A549 (cell line): ENCODE measurements around the gene ADORA3. TPM values are rescaled to one million over a fixed set of nuclear protein-coding genes. Genes with fewer than 3 reads are reported as not detected.

Experiments used
- ATAC-seq, 2 experiments: fragments of 200-7000 bp in 1 of 2; fragments of >200 bp in 1 of 2; cut with Nextera tagmentation in 1 of 2; cut with Tn5 transposase in 1 of 2; 3 replicates each; pipeline versions ENCODE4 v1.8.0 to v1.9.1; 2018 to 2020; ENCODE audit warnings: mild to moderate bottlenecking in 1 of 2, moderate library complexity in 1 of 2
- CTCF ChIA-PET: fragments of 300-600 bp; sonication (Branson Sonifier 250); formaldehyde crosslinking; extraction: SDS; loops from one replicate; lab custom pipeline; 2021; ENCODE audit warnings: antibody characterized with exemption, inconsistent platforms; lab: Yijun Ruan, JAX
- POLR2A ChIA-PET: fragments of 350-600 bp; formaldehyde crosslinking; extraction: SDS; loops from one replicate; lab custom pipeline; 2021; ENCODE audit warnings: antibody characterized with exemption, inconsistent platforms; lab: Yijun Ruan, JAX
- DNase-seq, 2 experiments: peaks; one replicate each; pipeline versions ENCODE4 v3.0.0 to v3.0.0-alpha.2; 2011 to 2016; ENCODE audit warnings: low read depth in 1 of 2, low spot score in 1 of 2
- FAIRE-seq: peaks from 2 replicates; lab custom pipeline; 2011; peaks lifted over from hg19 to GRCh38; lab: Jason Lieb, UNC
- H3K27ac ChIP-seq, 2 experiments: fragments of >200 bp; sonication (Bioruptor Twin); formaldehyde crosslinking; 3 replicates each; pipeline ENCODE4 v1.5.1; 2016 to 2017
- H3K4me1 ChIP-seq: fragments of >200 bp; sonication (Bioruptor Twin); formaldehyde crosslinking; 3 replicates; pipeline ENCODE4 v1.6.1; 2016
- H3K4me2 ChIP-seq: fragments of >200 bp; sonication (Bioruptor Twin); formaldehyde crosslinking; 3 replicates; pipeline ENCODE4 v1.6.1; 2016
- H3K4me3 ChIP-seq: fragments of >200 bp; sonication (Bioruptor Twin); formaldehyde crosslinking; 3 replicates; pipeline ENCODE4 v1.5.1; 2016
- H3K9me3 ChIP-seq: fragments of >200 bp; sonication (Bioruptor Twin); formaldehyde crosslinking; 3 replicates; pipeline ENCODE4 v1.6.1; 2016
- ATOH8 ChIP-seq: fragments of 250-450 bp; sonication (Bioruptor Pico); IDR thresholded peaks from 2 replicates; pipeline ENCODE4 v1.5.0; 2020; ENCODE audit warnings: low read depth, mild to moderate bottlenecking, moderate library complexity
- CBX2 ChIP-seq: fragments of 200-600 bp; sonication (generic); IDR thresholded peaks from 2 replicates; pipeline ENCODE4 v1.6.1; 2016; ENCODE audit warnings: low read depth, mild to moderate bottlenecking, borderline replicate concordance
- CBX8 ChIP-seq: fragments of 200-600 bp; sonication (generic); IDR thresholded peaks from 2 replicates; pipeline ENCODE4 v1.6.1; 2016
- CHD4 ChIP-seq: fragments of 200-600 bp; sonication (generic); IDR thresholded peaks from 2 replicates; pipeline ENCODE4 v1.6.1; 2016; ENCODE audit warnings: antibody characterized with exemption, mild to moderate bottlenecking, borderline replicate concordance
- EHF ChIP-seq: fragments of 250-450 bp; sonication (Bioruptor Pico); IDR thresholded peaks from 2 replicates; pipeline ENCODE4 v1.5.0; 2020; ENCODE audit warnings: mild to moderate bottlenecking
- ESRRA ChIP-seq: fragments of 150-350 bp; IDR thresholded peaks from 2 replicates; pipeline ENCODE4 v1.6.1; 2014; ENCODE audit warnings: mild to moderate bottlenecking, low read length, borderline replicate concordance
- FOSB ChIP-seq: fragments of 250-450 bp; sonication (Bioruptor Pico); IDR thresholded peaks from 2 replicates; pipeline ENCODE4 v1.5.0; 2020; ENCODE audit warnings: mild to moderate bottlenecking, moderate library complexity
- FOSL2 ChIP-seq, 2 experiments: fragments of 450-650 bp in 1 of 2; fragments of >200 bp in 1 of 2; sonication (Bioruptor Twin) in 1 of 2; formaldehyde crosslinking; IDR thresholded peaks; 2 replicates each; pipeline versions ENCODE4 v1.5.0 to v1.6.1; 2016 to 2020; ENCODE audit warnings: mild to moderate bottlenecking in 1 of 2, moderate library complexity in 1 of 2
- FOXS1 ChIP-seq: fragments of 250-450 bp; sonication (Bioruptor Pico); IDR thresholded peaks from 2 replicates; pipeline ENCODE4 v1.5.0; 2020; ENCODE audit warnings: mild to moderate bottlenecking, moderate library complexity
- HDAC2 ChIP-seq: fragments of 200-600 bp; sonication (generic); IDR thresholded peaks from 2 replicates; pipeline ENCODE4 v1.6.1; 2016
- HOXA7 ChIP-seq: fragments of 250-450 bp; sonication (Bioruptor Pico); IDR thresholded peaks from 2 replicates; pipeline ENCODE4 v1.5.0; 2020; ENCODE audit warnings: mild to moderate bottlenecking, moderate library complexity
- HOXB5 ChIP-seq: fragments of 250-450 bp; sonication (Bioruptor Pico); IDR thresholded peaks from 2 replicates; pipeline ENCODE4 v1.5.0; 2020; ENCODE audit warnings: mild to moderate bottlenecking, moderate library complexity
- KDM1A ChIP-seq: fragments of 200-600 bp; sonication (generic); IDR thresholded peaks from 2 replicates; pipeline ENCODE4 v1.6.1; 2016; ENCODE audit warnings: low read depth, mild to moderate bottlenecking
- KDM5A ChIP-seq: fragments of 200-600 bp; sonication (generic); IDR thresholded peaks from 2 replicates; pipeline ENCODE4 v1.6.1; 2016; ENCODE audit warnings: antibody characterized with exemption, mild to moderate bottlenecking
- MAFK ChIP-seq: fragments of 450-650 bp; IDR thresholded peaks from 2 replicates; pipeline ENCODE4 v1.6.1; 2014; ENCODE audit not compliant: partially characterized antibody
- MAX ChIP-seq: IDR thresholded peaks from 2 replicates; pipeline ENCODE4 v1.6.1; 2012
- MAZ ChIP-seq: fragments of 150-350 bp; IDR thresholded peaks from 2 replicates; pipeline ENCODE4 v1.6.1; 2014; ENCODE audit warnings: antibody characterized with exemption, low read depth, low read length, borderline replicate concordance
- NPAS2 ChIP-seq: fragments of 250-450 bp; sonication (Bioruptor Pico); IDR thresholded peaks from 2 replicates; pipeline ENCODE4 v1.8.0; 2022; ENCODE audit warnings: mild to moderate bottlenecking, moderate library complexity, borderline replicate concordance
- PHF8 ChIP-seq: fragments of 200-600 bp; sonication (generic); IDR thresholded peaks from 2 replicates; pipeline ENCODE4 v1.6.1; 2016; ENCODE audit warnings: low read depth, mild to moderate bottlenecking, antibody characterized with exemption, moderate library complexity, borderline replicate concordance
- POLR2AphosphoS2 ChIP-seq: conservative IDR thresholded peaks from 2 replicates; pipeline ENCODE4 v1.6.1; 2012; ENCODE audit warnings: low read length, improper control_type of control experiment, inconsistent platforms
- RARB ChIP-seq: fragments of 250-450 bp; sonication (Bioruptor Pico); IDR thresholded peaks from 2 replicates; pipeline ENCODE4 v1.8.0; 2021; ENCODE audit warnings: mild to moderate bottlenecking, moderate library complexity
- RFX5 ChIP-seq: fragments of 450-650 bp; IDR thresholded peaks from 2 replicates; pipeline ENCODE4 v1.7.1; 2014; ENCODE audit warnings: antibody characterized with exemption, mild to moderate bottlenecking, moderate library complexity
- USF2 ChIP-seq: fragments of 450-650 bp; IDR thresholded peaks from 2 replicates; pipeline ENCODE4 v1.6.1; 2014; ENCODE audit warnings: antibody characterized with exemption
- ZC3H11A ChIP-seq: fragments of 450-650 bp; IDR thresholded peaks from 2 replicates; pipeline ENCODE4 v1.6.1; 2014; ENCODE audit warnings: antibody characterized with exemption, mild to moderate bottlenecking
- ZFP36 ChIP-seq: fragments of 450-650 bp; IDR thresholded peaks from 2 replicates; pipeline ENCODE4 v1.6.1; 2014; ENCODE audit warnings: borderline replicate concordance; ENCODE audit not compliant: partially characterized antibody
- ZSCAN20 ChIP-seq: fragments of 250-450 bp; sonication (Bioruptor Pico); IDR thresholded peaks from 2 replicates; pipeline ENCODE4 v1.8.0; 2022; ENCODE audit warnings: mild to moderate bottlenecking, moderate library complexity
- WGBS: methylation state at CpG from one replicate; pipeline ENCODE4 v1.1.6; 2017; ENCODE audit errors: missing lambda C conversion rate; 5-methylcytosine and 5-hydroxymethylcytosine counted together
- polyA plus RNA-seq, 4 experiments: library from polyadenylated mRNA; depleted of rRNA in 3 of 4; stranded (reverse); fragments of >200 nt; fragmentation: RNase III in 1 of 4; extraction: RNeasy Plus Mini Kit Qiagen cat#74134 plus additional on column Dnase treatment in 1 of 4; gene quantifications; 2 replicates in 3 of 4; 3 replicates in 1 of 4; pipeline ENCODE4 v1.2.3, GENCODE V29; 2011 to 2017

Gene ADORA3
- polyA plus RNA-seq, 2 of the 4 experiments (the other 2 are of a cell fraction): not detected

- TF ChIP-seq MAX (no peak), HOXA7 (CRISPR knock-in tag) (no peak), CBX8 (no peak), CBX2 (no peak), ZC3H11A (no peak), NPAS2 (CRISPR knock-in tag) (no peak), POLR2AphosphoS2 (no peak), ZSCAN20 (CRISPR knock-in tag) (no peak), CHD4 (no peak), MAZ (no peak), FOSL2 (IDR thresholded peaks at IDR 0.05) (no peak), FOSL2 (CRISPR knock-in tag; IDR thresholded peaks at IDR 0.05) (no peak), RFX5 (no peak), HOXB5 (no peak), PHF8 (no peak)
- TF ChIP-seq, all 56 proteins: peak for 0
- Histone ChIP-seq H3K27ac (no peak overlapping the region), H3K4me1 (peaks cover 7% of the 10 kb centered on the region), H3K4me3 (no peak overlapping the region), H3K4me2 (no peak overlapping the region), H3K9me3 (no peaks in the 10 kb centered on the region)
- FAIRE-seq (no peak), ATAC-seq (no peak), DNase-seq (no peak)
- ChIA-PET POLR2A (no interaction called here), CTCF (interaction anchor here (0.9 to 1.4 kb wide), 2 partner anchors 146 to 257 kb away, joined by 3 to 4 read pairs; no protein-coding TSS in a partner anchor)
- 72% methylated on average over 5 of the region's 5 CpGs for WGBS
Measured at GRCh38 chr1:111512132-111512889, 8.9 kb upstream of the ADORA3 start.

GRCh38 chr1:111511370-111511769 lies 7.9 kb upstream of the ADORA3 start:
- FAIRE-seq: no peak
- no peaks in the 10 kb centered on the region for H3K9me3 ChIP-seq
- no peak for DNase-seq
- TF ChIP-seq FOSL2 (IDR thresholded peaks at IDR 0.05) (no peak), FOSL2 (CRISPR knock-in tag; IDR thresholded peaks at IDR 0.05) (no peak), KDM1A (no peak), FOSB (no peak), RARB (CRISPR knock-in tag) (no peak), ESRRA (no peak), USF2 (no peak), HDAC2 (no peak), EHF (no peak)
- WGBS: 59% methylated on average over 3 of the region's 3 CpGs
- ChIA-PET CTCF (interaction anchor here (0.9 kb wide), 1 partner anchor 258 kb away, joined by 4 read pairs; no protein-coding TSS in a partner anchor), POLR2A (no interaction called here)
- no peak for ATAC-seq
- H3K4me1 ChIP-seq: peaks cover 8% of the 10 kb centered on the region
- H3K4me2 ChIP-seq: no peak overlapping the region
- no peak overlapping the region for H3K4me3 ChIP-seq
- H3K27ac ChIP-seq: no peak overlapping the region

GRCh38 chr1:111509997-111510375 lies 6.6 kb upstream of the ADORA3 start:
- FAIRE-seq: no peak
- H3K4me3 ChIP-seq: no peak overlapping the region
- TF ChIP-seq KDM5A: no peak
- TF ChIP-seq NPAS2 (CRISPR knock-in tag): no peak
- TF ChIP-seq PHF8: no peak
- no peak for TF ChIP-seq USF2
- TF ChIP-seq ATOH8 (CRISPR knock-in tag): no peak
- no peak for TF ChIP-seq MAFK
- no peak for TF ChIP-seq FOXS1 (CRISPR knock-in tag)
- no peak for TF ChIP-seq HOXB5
- no peak for TF ChIP-seq ZFP36
- TF ChIP-seq ESRRA: no peak
- POLR2A ChIA-PET: no interaction called here
- H3K9me3 ChIP-seq: no peaks in the 10 kb centered on the region
- no peak for DNase-seq
- WGBS: 76% methylated on average over 3 of the region's 3 CpGs
- no peak overlapping the region for H3K27ac ChIP-seq
- peaks cover 8% of the 10 kb centered on the region for H3K4me1 ChIP-seq
- H3K4me2 ChIP-seq: no peak overlapping the region
- no peak for ATAC-seq
- CTCF ChIA-PET: interaction anchor here (2.5 to 4.0 kb wide), 5 partner anchors 13 to 150 kb away, joined by 11 to 54 read pairs (median 24); no protein-coding TSS in a partner anchor
